Measurements from ENCODE around the gene IPO7.
"Not testable (repeated sequence)": the region's sequence is repeated elsewhere in the genome, so short reads cannot be mapped to it uniquely, and the experiment has no call there.

IPO7 gene

GRCh38 chr11:9399466-9399865, 15.0 kb downstream of the IPO7 start:
- DNase-seq: no peak

DNA sequence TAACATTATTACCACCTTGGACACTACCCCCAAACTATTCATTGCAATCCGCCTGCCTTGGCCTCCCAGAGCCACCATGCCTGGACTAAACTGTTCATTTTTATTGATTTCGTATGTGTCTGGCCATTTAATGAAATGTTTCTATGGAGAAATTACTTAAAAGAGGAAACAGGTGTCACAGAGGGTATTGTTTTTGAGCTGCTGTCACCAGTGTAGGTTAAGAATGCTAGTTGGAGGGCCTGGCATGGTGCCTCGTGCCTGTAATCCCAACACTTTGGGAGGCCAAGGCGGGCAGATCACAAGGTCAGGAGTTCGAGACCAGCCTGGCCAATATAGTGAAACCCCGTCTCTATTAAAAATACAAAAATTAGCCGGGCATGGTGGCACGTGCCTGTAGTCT, 17.4 kb downstream of the IPO7 start:
- not testable (repeated sequence) for DNase-seq

DNA sequence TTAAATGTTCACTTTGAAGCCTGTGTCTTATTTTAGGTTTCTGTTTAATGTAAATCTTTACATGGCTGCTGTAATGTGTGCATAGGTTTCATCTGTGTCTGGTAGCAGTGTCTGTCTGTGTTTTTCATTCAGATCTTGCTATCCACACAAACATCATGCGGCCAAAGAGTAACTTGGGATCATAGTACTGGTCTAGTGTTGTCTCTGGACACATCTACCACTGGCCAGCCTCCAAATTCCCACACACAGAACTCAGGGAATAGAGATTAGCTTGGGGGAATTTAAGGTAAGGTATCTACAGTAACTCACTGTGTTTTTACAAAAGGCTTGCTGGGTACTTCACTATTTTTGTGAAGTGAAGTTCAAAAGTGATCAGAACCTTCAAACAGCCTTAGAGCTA, 44.3 kb downstream of the IPO7 start:
- no peak for DNase-seq

DNA sequence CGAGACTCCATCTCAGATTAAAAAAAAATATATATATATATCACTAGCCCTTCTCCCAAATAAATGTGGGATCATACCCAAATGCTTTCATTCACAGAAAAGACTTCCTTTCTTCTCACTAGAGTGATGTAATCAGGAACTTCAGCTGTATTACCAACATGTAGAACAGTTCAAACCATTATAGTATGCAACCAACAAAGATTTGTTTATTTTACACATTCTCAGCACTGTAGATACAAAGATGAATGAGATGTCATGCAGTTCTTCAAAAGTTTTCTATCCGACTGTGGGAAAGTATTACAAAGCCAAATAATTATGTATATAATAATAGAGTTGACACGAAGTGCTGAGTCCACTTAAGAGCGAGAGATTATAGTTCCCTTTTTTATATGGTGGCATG, 54.2 kb downstream of the IPO7 start:
- DNase-seq: no peak

DNA sequence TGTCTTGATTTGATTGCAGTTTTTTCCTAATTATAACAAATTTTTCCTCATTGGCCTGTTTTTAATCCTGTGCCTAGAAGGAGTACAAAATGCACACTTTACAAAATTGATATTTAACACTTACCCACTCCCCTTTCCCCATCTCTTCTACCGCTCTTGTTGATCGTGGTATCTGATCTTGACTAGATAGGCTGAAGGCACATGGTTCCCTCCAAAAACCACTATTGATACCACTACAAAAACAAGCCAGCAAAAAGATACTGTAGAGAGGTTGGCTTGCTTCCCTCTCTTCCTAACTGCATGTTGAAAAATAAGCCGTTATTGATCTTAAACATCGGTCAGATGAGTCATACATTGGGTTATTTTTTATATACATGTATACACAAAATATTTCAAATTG, 61.8 kb downstream of the IPO7 start:
- no peak for DNase-seq

DNA sequence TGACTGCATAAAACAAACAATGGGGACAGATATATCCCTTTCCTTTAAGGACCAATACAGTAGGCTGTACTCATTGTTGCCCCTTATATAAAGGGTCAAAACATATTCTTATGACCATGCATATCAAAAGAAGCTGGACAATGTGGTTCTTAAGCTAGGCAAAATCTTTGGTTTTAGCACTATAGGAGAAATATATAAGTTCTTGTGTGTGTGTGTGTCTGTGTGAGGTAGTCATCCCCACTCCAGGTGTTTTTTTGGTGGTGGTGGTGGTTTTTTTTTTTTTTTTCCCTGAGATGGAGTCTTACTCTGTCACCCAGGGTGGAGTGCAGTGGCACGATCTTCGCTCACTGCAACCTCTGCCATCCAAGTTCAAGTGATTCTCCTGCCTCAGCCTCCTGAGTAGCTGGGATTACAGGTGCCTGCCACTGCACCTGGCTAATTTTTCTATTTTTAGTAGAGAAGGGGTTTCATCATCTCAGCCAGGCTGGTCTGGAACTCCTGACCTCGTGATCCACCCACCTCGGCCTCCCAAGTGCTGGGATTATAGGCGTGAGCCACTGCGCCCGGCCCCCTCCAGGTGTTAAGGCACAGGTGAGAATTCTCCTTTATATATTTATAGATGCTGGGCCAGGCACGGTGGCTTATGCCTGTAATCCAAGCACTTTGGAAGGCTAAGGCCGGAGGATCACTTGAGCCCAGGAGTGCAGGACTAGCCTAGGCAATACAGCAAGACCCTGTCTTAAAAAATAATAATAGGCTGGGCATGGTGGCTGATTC, 64.3 kb downstream of the IPO7 start:
- no peak for DNase-seq

DNA sequence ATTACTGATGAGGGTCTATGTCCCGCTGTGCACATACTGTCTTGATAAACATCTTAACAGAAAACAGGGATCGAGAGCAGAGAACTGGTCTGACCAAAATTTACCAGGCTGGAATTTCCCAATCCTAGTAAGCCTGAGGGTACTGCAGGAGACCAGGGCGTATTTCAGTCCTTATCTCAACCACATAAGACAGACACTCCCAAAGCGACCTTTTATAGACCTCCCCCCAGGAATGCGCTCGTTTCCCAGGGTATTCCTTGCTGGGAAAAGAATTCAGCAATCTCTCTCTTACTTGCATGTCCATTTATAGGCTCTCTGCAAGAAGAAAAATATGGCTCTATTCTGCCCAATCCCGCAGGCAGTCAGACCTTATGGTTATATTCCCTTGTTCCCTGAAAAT, 67.6 kb downstream of the IPO7 start:
- not testable (repeated sequence) for DNase-seq

DNA sequence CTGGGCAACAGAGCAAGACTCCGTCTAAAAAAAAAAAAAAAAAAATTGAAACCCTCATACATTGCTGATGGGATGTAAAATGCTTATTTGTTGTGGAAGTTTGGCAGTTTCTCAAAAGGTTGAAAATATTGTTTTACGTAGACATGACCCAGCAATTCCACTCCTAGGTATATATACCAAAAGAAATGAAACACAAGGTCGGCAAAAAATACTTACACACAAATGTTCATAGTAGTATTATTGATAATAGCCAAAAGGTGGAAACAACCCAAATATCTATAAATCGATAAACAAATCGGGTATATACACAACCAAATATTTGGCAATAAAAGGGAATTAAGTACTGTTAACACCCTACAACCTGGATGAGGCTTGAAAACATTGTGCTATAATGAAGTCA, 71.3 kb downstream of the IPO7 start:
- no peak for DNase-seq

DNA sequence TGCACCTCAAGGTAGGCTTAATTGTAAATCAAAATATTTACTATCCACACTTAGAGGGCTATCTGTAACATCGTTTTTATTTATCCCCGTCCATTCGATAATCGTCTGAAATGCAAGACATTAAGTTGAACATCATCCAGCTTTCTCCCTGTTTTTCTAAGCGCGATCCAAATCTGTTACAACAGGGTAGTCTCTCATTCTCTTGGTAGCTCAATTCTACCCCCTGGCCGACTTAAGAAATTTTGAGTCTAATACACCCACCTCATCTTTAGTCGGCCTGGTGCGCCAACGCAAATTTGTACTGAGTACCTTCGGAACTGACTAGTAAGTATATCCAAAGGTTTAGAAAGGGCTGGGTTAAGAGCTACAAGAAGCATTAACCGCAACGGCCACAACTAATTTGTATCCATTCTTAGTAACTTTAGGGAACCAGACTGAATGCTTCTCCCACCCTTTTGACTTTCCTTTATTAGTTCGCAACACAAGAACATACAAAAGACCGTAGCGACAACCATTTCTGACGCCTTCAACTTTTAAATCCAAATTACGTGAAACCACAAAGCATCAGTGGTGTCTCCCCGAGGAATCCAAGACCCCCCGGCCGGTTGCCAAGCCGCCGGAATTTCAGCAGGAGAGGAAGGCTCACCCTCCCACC, 75.3 kb downstream of the IPO7 start:
- peak in 1 of 2 experiments; percentile 47 for DNase-seq

DNA sequence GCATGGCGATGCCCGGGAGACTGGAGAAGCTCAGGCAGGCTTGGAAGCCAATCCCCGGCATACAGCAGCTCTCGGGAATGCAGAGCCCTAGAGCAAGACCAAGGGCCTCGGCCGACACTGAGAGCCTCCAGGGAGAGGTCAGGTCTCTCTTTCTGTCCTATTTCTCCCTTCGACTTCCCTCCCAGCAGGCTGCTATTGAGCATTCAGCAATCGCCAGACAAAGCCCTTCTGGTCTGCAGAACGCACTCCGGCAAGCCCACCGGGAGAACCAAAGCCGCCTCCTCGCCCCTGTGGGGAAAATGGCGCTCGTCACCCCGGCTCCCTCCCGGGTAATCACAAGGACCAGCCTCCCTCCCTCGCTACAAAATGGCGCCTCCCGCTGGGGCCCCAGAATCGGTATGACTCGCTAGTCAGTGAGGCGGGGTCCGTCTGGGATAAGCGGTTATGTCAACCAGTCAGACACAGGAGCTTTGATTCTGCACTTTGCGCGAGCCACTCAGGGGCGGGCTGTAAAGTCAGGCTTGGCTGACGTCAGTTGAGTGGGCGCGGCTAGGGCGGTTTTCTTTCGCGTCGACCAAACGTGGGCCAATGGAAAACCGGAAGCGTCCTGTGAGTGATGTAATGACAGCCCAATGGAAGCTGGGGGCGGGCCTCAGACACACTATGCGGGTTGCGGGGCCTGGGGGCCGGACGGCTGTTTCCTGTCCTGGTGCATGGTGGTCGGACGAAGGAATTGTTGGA, 76.0 kb downstream of the IPO7 start, which contains the start of gene ZNF143:
TSS of gene ZNF143 (plus strand) at position 691 of the 741 bp plus-strand sequence. CDS start 10,297 bp downstream, outside the sequence.
- DNase-seq: peak; percentile 99

DNA sequence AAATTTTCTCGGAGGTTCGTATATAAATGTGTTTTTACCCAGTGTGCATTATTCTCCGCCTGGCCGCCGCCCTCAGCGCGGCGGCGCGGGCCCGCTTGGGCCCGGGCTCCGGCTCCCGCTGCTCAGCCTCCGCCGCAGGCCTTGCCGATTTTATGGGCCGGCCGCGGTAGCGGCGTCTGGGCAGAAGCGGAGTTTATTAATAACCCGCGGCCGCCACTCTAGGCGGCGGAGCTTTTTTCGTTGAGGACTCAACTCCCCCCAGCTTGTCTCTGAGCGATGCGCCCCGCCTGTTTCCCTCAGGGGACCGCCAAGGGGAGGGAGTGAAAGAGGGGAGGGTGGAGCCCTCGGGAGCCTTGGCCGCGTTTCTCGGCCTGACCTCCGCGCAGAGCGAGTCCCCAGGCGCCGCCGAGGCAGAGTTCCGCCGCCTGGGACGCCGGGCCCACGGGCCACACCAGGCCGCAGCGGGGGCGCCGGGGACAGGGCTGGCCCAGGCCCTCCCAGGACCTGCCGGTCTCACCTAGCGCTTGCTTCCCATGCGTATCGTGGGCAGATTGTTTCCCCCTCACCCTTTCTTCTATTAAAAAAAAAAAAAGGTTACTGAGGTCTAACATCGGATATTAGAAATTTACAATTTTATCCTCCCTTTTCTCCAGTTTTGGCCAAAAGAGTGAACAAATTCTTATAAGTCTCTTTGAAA, 76.8 kb downstream of the IPO7 start:
- DNase-seq: peak; percentile 60 to 89

DNA sequence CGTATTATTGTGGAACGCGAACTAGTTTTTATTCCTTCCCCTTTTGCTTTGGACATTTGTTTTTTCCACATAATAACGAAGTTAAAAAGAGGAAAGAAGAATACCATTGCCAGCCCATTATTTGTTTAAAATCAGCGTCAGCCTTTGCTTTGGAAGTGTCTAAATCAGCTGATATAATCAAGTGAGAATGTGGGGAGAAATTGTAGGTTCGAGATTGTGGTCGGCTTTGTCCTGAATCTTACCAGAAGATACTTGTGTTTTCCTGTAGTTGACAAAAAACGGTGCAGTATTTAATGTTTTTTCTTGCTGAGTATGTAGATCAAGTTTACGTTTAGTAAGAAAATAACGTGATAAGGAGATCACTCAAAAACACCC, 77.3 kb downstream of the IPO7 start:
- DNase-seq: no peak

- DNase-seq: no peak
These were observed 77.8 kb downstream of the IPO7 start for GRCh38 chr11:9462172-9462799.

DNA sequence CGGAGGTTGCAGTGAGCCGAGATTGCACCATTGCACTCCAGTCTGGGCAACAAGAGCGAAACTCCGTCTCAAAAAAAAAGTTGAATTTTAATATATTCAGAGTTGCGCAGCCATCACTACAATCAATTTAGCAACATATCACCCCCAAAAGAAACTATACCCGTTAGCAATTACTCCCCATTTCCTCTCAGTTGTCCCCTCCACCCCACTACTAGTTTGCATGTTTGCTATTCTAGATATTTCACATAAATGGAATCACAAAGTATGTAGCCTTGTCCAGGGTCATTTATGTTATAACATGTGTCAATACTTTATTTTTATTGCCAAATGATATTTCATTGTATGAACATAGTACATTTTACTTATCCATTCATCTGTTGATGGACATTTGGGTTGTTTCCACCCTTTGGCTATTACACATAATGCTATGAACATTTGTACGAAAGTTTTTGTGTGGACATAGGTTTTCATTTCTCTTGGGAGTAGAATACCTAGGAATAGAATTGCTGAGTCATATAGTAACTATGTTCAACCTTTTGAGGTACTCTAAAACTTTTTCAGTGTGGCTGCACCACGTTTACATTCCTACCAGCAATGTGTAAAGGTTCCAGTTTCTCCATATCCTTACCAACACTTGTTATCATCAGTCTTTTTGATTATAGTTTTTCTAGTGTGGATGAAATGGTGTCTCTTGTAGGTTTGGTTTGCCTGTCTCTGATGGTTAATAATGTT, 78.5 kb downstream of the IPO7 start:
- no peak for DNase-seq

GRCh38 chr11:9470765-9471164, 86.3 kb downstream of the IPO7 start:
- no peak for DNase-seq

GRCh38 chr11:9473408-9473807, 89.0 kb downstream of the IPO7 start:
- DNase-seq: no peak

- no peak for DNase-seq
These were observed 95.4 kb downstream of the IPO7 start for GRCh38 chr11:9479899-9480298.

DNA sequence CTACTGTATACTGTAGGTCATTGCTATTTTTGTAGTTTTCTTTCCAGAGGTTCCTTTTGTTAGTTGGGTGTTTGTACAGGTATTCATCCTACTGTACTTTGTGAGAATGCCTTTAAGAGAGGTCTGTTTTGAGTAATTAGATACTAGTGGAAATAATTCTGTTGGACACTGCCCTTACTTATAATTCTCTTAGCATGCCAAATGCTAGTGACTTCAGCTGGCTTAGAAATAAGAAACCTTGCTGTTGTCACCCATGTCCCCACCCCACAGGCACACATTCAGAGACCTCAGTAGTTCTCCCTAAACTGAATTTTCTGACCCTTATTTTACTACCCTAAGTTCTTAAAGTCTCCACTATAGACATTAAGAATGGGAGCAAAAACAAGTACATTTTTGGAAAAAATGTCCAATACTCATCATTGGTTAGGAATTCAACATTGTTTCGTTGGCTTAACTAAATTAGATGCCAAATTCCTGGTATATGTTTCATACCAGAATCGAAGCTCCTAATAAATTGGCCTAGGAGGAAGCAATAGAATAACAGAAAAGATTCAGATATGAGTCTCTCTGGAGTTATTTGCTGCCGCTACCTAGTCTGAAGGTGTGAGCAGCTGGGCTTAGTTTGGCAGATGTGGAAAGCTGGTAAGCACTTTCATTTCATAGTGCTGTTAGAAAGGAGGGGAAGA, 104.8 kb downstream of the IPO7 start:
- no peak for DNase-seq

- no peak for DNase-seq
These were observed 105.9 kb downstream of the IPO7 start for GRCh38 chr11:9490376-9490775.

DNA sequence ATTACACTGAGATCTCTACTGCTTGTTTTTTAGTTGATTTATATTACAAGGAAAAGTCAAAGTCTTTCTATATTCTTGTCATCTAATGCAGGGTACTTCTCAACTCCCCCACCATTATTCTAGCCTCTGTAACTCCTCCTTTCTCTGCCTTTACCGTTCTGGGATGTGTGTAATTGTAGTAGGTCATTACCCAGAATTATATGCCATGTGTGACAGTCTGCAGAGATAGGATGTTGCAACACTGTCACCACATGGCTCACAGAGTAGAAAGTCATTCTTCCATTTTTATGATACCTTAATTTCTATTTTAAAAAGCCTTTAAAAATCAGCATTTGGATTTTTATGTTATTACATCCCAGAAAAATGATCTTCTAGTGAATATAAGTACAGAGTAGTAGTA, 109.0 kb downstream of the IPO7 start:
- no peak for DNase-seq

- DNase-seq: no peak
These were observed 109.9 kb downstream of the IPO7 start for GRCh38 chr11:9494316-9494715.

All from SW 1271 (cell line).